Central memory CD4-positive, alpha-beta T cell (primary cell): ENCODE results near the gene CLEC16A.

Experiments
- DNase-seq: peaks from one replicate; pipeline ENCODE4 v3.0.0; 2022

The CLEC16A gene

DNA sequence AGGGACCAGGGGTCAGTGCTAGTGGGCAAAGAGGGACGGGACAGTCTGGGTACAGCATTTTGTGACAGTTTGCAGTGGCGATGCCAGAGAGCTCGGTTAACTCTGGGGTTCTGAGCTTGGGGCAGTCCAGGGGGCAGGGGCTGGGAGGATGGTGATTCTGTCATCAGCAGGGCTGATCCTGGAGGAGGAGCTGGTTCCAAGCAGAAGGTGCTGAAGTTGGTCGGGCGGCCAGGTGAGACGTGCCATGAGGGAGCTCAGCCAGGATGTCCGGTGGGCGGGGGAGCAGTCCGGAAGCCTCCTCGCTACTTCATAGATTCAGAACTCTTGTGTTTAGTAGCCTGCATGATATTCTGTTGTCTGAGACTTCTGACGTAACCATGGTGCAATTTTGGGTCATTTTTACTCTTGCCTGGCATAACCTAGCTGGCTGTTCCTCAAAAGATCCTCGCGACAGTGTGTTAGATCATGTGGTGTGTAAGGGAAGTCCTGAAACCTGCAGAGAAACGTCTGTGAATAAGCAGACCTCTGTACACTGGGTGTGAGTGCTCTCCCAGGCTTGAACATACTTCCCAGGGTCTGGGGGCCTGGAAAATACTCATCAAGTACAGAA lies 122.0 kb downstream of the CLEC16A start:
- no peak for DNase-seq

DNA sequence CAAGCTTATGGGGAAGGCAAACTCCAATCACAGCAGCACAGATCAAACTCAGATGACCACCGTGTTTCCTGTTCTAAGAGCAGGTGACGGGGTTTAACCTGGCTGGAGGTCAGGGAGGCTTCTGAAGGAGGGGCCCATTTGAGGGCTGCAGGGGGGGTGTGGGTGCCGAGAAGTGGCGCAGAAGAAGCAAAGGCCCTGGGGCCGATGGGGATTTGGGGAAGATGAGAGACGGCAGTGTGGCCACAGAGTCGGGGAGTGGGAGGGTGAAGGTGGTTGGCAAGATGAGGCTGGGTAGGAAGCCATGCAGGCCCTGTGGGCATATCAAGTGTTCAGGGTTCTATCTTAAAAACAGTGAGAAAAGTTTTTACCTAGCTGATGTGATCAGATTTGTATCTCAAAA lies 122.9 kb downstream of the CLEC16A start:
- DNase-seq, result no peak

DNA sequence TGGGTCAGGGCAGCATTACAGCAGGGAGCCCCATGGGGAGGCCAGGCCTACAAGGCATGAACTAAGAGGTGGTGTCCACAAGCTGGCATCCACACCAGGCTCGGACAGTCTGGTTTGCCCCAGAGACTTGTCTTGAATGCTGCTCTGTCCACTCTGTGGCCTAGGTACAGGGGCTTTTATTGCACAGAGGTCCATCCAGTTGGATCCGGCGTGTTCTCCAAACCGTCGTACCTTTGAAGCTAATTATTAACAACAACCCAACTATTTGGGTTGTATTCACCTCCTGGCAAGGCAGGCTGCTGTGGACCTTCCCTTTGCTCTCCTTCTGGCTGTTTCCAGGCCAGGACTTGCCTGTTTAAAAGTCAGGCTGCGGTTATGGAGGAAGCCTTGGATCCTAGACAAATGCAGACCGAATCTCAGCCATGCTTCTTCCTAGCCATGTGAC lies 123.4 kb downstream of the CLEC16A start:
- DNase-seq, result no peak

DNA sequence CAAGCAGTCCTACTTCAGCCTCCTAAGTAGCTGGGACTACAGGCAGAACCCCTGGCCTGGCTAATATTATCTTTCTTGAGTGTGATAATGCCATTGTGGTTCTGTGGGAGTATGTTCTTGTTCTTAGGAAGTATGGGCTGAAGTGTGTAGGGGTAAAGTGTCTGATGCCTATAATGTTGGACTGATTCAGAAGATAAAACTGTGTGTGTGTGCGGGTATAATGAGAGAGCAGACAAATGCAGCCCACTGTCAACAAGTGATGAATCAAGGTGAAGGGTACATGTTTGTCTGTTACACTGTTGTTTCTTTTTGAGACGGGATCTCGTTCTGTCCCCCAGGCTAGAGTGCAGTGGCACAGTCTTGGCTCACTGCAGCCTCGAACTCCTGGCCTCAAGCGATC lies 127.5 kb downstream of the CLEC16A start:
- DNase-seq, result no peak

DNA sequence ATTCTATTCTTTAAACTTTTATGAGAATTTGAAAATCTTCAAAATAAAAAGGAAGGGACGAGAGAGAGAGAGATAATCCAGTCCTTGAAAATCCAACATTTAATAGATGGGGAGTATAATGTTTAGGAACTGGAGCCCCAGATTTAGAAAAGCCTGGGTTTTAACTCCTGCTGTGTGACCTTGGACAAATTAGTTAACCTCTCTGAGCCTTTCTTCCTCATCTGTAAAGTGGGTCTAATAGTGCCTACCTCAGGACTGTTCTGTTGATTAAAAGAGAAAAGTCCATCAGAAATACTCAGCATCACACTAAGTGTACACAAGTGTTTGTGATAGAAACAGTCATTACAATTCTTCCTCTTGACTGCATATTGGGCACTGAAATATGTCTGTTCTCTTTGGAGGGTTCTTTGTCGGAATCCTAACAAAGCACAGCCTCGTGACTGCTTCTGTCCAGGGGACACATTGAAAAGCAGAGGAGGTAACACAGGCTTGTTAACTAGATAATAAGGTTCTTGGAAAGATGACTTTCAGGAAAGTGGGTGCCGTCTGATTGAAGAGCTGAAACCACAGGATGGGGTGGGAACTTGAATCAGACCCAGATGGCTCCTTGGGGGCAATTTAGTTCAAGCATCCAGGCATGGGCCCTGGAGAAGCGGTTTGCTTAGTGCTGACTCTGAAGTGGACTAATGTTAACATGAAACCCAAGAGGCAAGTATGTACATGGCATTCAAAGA lies 128.2 kb downstream of the CLEC16A start:
- DNase-seq, result no peak

DNA sequence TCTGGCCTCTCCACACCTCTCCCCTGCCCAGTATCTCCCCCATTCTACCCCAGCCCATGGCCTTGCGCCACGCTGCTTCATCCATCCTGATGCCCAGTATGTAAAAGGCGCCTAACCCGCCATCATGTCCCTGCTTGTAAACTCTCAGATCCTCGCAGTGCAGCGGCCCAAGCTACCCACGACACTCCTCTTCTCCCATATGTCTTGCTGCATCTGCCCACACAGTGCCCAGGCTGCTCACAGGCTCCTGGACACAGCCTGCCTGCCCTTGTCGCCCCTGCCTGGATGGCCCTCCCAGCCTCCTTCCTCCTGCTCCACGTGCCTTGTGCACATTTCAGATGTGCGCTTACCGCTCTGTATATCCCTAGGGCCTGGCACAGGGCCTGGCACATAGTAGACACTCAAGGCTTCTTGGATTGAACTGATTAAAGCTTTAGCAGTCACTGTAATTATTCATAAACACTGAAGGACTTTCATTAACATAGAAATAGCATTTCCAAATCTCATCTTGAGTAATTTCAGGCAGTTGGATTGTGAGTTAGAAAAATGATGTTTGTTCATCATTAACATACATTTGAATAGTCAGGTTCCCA lies 129.1 kb downstream of the CLEC16A start:
- DNase-seq, result no peak

DNA sequence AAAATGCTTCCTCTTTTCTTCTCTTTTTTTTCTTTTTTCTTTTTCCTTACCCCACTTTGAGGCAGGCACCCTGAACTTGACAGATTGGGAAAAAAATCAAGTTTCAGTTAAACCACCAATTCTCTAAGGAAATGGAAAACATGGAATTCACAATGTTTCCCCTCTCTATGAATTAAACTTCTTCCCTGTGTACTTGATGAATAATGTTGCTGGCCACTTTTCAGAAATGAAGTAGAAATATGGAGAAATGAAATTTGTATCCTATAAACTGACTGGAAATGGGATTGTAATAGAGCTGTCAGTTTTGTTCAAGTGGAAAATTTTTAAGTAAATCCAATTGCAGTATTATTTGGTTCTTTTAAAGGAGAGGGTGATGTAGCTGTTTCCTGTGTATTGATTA lies 129.8 kb downstream of the CLEC16A start:
- DNase-seq, result no peak

DNA sequence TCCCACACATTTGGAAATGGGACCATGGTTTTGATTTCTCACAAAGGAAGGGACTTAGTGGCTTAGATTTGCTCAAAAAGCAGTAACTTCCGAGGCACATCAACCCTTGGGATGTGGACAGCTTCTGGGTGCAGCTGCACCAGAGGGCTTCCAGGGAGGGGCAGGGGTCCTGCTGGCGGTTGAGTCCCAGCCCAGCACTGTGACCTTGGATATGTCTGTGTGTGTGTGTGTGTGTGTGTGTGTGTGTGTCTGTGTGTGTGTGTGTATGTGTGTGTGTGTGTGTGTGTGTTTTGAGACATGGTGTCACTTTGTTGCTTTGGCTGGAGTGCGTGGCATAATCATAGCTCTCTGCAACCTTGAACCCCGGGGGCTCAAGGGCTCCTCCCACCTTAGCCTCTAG lies 130.8 kb downstream of the CLEC16A start:
- no peak for DNase-seq

DNA sequence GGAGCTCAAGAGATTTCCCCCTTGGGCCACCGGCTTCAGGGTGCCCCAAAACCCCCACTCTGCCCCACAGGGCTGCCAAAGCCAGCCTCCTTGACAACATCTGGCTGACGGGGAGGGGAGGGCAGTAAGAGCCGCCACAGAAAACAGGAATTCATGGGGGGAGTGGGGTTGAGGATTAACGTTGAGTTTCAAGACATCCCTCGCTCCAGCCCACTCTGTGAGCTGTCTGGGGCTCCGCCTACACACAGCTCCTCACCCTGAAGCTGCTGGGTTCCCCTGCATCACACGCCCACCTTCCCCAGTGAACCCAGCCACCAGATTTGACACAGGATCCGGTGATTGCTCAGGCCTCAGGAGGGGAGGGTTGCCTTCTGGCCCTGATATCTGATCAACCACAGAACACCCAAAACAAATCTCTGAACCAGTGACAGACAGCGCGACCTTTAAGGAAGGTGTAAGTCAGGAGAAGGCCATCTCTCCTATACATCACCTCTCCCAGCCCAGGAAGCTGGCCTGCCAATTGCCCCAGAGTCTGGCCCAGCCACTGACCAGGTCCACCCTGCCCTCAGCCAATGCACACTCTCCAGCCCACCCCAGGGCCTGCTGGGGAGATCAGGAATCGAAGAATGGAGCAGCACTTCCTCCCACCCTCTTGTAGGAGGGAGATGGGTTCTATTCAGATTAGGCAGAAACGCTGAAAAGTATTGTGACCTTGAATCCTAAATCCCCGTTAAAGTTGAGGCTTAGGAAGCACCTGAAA lies 132.1 kb downstream of the CLEC16A start:
- DNase-seq, result no peak

DNA sequence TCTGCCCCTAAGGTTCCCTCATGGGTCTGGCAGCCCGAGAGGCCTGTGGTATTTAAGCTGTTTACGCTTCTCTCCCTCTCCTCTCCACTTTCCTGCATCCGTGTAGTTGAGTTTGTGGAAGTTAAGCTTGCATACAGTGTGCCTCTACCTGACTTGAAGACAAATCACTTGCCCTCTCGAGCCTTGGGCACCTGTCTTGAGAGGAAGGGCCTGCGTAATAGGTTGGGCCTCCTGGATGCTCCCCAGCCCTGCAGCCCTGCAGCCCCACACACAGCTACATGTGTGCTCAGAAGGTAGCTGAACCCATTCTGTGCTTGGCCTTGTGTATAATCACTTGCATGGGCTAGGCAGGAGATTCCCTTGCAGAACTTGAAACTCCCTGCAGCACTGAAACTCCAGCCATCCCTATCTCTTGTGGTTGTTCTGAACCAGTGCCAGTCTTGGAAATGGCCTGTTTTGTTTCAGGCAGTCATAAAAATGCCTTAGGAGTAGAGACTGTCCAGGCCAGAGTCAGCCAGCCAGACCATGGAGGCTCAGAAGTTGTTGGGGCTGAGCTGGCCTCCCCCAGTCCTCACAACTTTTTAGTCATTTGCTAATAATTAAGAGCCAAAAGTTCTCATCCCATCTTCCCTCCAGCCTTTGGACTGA lies 134.6 kb downstream of the CLEC16A start:
- DNase-seq, result no peak

DNA sequence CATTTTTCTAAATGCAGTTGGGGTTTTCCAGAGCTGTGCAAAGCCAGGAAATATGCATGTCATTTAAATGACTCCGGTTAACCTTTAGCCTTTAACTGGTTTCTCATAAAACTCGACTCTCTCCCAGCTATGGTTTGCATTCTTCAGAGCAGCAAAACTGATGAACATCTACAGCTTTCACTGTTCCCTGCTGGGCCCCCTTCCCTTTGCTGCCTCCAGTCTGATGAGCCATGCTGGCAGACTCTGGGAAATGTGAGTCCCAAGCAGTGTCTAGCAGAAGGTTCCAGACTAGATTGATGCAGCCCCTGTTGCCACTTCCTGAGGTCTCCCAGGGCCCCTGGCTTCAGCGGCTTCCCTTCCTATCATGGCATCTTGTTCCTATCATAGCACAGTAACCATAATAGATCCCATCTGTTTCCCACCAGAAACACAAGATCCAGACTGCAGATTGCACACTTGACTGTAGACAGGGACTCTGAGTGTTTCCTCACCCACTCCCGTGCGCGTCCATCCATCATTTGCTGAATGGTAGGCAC lies 135.4 kb downstream of the CLEC16A start:
- no peak for DNase-seq

DNA sequence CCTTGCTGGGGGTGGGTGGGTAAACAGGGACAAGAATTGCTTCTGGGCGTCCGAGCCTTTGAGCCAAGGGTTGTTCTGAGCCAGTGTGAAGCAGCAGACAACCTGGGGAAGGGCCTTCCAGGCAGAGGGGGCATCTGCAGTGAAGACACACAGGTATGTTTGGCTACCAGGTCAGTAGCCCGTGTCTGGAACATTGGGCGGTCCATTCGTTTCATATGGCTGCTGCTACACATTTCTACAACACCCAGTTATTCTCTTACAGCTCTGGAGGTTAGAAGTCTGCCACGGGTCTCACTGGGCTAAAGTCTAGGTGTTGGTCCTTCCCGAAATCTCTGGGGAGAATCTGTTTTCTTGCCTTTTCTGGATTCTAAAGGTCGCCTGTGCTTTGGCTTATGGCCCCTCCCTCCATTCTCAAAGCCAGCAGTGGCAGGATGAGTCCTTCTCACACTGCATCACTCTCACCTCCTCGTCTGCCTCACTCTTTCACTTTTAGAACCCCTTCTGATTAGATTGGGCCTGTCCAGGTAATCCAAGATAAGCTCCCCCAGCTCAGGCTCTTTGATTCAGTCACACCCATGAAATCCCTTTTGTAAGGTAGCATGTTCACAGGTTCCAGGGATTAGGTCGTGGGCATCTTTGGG lies 136.1 kb downstream of the CLEC16A start:
- DNase-seq, result no peak

DNA sequence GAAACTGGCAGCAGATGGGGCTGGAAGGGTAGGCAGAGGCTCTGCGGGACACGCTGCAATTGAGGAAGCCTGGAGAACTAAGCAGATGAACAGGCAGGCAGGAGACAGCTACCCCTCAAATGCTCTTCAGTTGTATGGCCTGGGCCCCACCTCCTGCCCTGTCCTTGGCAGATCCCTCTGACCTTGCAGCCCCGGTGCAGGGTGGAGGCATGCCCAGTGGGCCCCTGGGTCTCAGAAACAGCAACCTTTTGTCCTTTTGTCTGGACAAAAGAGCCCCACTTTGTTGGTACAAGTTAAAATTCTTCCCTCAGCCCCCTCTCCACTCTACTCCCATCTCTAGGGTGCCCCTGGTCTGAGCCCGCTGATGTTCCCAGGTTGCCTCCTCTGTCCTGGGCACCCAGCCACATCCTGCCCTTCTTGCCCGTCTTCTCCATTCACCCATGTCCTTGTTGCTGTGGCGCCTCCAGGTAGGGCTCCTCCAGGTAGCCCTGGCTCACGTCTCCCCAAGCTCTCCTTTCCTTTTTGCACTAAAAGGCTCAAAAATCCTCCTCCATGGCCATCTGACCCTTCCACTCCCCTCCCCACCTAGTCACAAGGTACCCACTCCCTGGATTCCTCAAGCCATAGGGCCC lies 136.8 kb downstream of the CLEC16A start:
- DNase-seq, result no peak

DNA sequence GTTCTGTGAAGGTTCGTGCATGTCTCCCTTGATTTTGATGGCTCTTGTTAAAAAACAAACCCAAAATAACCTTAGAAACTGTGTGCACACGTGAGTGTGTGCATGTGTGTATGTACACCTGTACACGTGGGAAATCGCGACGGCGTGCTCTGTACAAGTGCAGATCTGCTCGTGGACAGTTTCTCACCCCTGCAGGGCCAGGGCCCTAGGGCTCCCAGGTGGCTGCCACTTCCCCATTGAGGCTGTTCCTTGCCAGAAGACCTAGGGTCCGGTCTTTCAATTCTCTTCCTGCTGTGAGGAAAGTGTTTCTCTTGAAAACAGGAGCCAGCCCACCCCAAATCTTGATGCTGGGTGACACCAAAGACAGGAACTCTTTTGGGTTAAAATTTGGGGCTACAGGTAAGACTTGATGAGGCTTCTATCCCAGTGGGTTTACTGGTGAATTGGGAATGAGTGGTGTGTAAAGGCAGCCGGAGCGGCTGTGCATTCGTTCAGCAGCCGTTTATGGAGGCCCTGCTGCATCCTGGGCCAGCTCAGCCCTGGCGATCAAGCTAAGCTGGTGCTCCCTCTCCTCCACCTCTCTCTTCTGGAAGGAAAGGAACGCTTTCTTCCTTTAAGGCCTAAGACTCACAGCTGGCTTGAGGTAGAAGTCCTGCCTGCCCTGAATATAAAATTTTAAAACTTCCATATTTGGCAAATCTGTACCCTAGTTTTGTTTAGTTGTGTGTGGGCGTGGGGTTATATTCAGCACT lies 137.9 kb downstream of the CLEC16A start:
- DNase-seq, result no peak

DNA sequence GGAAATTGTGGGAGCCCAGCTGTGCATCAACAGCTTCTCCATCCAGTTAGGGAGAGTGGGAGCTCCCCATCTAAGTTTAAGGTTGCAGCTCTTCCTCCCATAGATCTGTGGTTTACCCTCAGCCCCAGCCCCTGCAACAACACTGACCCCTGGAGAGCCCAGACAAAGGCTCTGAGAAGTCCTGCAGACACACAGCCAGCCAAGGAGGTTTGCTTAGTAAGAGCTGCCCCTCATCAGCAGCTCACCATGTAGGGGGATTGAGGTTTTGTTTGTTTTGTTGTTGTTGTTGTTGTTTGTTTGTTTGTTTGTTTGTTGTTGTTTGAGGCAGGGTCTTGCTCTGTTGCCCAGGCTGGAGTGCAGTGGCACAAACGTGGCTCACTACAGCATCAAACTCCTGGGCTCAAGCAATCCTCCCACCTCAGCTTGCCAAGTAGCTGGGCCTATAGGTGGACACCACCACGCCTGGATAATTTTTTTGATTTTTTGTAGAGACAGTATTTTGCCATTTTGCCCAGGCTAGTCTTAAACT lies 138.6 kb downstream of the CLEC16A start:
- DNase-seq, result no peak

DNA sequence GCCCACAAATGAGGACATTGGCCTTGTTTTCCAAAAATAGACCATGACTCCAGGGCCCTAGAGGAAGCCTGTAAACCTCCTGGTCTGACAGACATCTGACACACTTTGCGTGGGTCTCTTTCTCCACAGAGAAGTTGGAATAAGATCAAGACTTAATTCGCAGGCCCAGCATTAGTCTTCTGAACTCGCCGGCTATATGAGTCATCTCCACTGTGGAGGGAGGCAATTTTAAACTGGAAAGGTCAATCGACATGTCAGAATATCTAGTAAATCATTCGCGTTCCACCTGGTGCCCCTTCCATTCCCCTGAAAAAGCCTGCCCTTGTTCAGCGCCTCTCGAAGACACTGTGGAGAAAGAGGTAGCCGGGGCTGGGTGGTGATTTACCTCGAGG lies 140.1 kb downstream of the CLEC16A start:
- DNase-seq, result no peak

DNA sequence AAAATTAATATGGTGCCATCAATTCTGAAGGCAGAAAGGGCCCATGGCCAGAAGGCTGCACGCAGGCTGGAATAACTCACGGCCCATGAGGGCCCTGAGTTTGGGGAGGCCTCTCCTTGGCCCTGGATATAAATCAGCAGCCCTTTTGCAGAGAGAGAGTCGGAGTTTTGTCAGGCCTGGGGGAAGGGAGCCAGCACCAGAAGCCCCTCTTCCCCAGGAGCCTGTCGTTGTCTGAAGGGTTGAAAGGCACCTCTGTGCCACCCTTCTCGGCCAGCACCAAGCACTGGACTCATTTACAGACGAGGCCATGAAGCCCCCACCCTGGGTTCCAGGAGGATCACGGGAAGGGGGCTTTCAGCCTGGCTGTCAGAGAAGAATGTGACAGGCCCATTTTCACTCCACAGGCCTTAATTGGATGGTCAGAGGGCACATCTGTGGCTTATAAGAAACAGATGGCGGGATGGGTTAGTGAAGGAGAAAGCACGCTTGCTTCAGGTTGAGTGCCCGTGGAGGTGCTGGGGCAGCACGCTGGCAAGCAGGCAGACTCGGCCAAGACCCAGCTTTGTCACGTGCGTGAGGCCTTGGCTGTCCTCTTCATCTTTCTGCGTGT lies 140.6 kb downstream of the CLEC16A start:
- DNase-seq, result no peak

DNA sequence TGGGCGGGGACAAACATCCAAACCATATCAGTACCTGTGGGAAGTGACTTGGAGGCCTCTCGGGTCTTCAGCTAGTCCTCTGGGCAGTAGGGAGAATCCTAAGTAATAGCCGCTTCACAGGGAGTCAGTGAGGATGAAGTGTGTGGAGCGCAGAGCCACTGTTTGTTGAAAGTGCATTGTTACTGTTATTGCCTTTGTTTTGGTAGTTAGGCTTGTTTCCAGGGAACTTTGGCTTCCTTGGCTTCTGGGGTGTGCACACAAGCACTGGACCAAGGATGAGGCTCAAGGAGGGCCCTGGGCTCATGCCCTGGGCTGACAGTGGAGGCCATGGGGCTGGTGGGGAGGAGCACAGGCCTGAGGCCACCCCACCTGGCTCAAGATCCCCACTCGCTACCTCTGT lies 141.6 kb downstream of the CLEC16A start:
- no peak for DNase-seq

DNA sequence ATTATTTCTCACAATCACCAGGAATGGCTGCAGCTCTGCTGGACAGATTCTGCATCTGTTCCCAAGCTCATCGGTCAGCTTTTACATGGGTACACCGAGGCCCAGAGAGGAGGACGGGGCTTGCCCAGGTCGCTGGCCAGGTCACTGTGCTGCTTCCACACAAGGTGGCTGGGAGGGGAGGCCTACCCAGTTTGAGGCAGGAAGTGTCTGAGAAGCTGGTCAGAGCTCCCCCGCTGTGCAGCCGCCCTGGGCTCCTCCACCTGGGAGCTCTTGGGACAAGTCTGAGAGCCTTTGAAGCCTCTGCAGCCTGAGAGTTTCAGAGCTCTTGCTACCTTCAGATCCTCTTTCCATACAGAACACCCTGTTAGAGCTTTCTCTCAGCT lies 143.3 kb downstream of the CLEC16A start:
- DNase-seq, result no peak

DNA sequence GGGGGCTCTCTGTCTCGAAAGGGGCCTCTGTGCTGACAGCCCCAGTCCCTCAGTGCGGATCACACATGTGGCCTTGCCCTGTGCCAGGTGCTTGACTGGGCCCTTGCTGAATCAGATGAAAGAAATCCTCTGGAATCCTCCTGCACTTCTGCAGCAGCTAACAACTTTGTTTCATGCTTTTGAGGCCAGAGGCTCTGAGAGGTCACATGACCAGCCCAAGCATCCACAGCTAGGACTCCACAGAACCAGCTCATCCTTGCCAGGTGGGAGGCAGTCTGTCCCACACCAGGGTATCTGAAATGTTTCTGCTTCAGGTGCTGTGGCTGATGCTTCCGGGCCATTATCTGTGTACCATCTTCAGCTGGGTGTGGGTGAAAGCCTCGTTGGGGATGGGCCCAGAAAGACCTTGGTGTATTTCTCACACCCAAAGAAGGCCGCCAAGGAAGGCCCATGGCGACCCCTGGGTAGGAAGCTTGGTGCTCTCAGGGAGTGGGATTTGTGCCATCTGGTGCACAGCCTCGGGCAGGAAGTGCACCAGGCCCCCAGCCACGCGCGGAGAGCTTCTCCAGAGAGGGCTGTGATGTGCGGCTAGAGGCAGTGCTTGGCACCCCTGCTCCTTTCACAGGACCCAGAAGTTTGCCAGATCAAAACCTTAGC lies 143.8 kb downstream of the CLEC16A start:
- no peak for DNase-seq
